NCI-H1930 (cell line): ENCODE data around the gene GPD1.

Source experiments
- DNase-seq, 2 experiments: peaks; one replicate each; lab custom pipeline; 2025; lab: John Stamatoyannopoulos, UW

Gene GPD1

DNA sequence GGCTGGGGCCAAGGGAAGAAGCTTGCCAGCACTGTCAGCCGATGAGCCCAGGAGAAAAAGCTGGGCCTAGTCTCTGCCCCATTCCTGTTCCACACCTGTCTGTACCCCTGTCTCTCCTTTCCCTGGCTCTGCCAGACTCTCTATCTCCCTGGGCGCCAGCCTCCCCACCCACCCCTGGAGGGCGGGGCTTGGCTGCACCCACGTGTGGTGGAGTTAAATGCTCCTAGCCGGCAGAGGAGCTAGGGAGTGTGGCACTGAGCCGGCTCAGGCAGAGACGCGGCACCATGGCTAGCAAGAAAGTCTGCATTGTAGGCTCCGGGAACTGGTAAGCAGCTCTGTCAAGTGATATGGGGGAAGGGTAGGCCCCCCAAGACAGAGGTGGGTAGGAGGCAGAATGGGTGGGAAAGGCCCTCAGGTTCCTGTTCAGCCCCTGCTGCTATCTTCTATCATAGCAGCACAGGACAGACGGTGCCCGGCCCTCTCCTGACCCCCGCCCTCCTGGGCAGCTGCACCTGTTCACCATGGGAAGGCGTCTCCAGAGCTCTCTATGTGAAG lies at the start of gene GPD1:
Gene GPD1, plus strand, starts transcription at position 242 of the 555 bp plus-strand sequence. Its CDS starts 43 bp downstream, at position 285.
- no peak for DNase-seq

DNA sequence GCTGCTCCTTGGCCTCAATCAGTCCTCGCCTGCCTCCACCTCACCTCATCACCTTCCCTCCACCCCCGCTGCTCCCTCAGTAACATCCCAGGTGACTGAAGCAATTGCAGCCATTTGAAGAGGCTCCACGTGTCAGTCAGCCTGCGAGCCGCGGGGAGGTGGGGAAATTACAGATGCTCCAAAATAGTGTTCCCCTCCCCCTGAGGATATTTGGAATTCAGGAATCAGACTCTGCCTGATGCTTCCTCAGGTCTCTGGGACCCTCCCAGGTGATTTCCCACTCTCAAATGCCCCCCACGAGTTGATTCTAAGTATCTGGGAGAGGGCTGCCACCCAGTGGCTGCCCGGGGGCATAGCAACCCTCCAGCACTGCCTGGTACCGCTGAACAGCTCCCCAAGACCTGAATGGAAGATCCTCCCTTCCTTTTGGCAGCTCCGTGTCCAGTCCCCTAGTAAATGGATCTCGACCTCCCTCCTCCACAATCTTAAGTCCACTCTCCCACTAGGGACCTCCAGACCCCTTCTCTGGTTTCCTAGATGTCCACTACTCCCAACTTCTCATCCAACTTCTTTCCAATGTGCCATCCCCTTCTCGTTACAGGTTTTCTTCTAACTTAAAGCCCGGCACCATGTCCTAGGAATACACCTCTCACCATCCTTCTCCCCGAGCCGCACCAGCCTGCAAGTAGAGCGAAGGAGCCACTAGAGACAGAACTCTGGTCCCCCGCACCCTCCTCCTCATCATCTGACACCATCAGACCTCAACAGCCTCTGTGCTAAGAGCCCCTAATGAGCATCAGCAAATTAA lies 47.8 kb upstream of the GPD1 start:
- no peak for DNase-seq

DNA sequence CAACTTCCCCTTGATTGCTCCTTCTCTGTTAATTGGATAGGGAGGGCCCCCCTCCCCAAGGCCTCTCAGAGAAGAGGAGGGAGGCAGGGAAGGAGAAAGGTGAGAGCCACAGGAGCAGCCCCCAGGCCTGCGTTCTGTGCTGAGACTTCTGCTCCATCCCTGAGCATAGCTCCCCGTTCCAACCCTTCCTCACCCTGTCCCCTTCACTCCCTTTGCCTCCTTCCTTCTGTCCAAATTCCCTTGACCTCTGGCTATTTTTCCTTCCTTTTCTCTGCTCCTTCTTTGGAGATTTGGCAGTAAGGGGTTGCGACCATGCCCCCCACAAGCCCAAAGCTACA lies 47.2 kb upstream of the GPD1 start:
- DNase-seq, result no peak

DNA sequence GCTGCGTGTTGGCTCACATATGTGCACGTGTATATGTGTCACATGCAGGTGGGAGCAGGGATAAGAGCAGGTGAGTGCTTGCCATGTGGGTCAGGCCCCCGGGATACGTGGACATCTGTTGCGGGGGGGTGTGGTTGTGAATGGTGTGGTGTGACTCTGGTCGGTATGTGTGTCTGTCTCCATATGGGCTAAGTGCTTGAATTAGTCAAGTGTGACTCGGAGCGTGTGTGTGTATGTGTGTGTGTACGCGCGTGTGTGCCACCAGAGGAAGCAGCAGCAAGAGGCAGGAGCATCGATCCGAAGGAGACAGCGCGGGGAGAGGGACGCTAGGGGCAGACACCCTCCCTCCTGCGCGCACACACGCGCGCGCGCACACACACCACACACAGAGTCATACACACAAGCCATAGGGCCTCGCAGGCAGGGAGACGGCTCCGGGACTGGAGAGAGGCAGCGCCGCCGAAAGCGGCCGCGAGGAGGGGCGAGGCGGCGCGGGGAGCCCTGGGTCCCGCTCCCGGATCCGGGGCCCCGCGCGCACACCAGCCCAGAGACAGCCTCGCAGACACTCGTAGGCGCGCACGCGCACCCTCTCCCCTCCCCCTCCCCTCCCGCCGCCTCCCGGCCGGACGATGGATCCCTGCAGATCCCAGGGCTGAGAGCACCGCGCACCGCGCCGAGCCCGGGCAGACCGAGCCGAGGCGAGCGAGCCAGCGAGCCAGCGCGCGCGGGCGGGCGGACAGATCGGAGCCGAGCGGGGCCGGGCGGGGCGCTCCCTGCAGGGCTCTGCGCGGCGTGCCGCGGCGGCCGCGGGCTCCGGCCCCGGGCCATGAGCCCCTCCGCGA lies 46.6 kb upstream of the GPD1 start, which contains the start of gene ASIC1:
Gene ASIC1, plus strand, starts transcription at position 597 of the 842 bp plus-strand sequence. CDS start 1,171 bp downstream, outside the sequence.
- peak; percentile 31 to 57 for DNase-seq

DNA sequence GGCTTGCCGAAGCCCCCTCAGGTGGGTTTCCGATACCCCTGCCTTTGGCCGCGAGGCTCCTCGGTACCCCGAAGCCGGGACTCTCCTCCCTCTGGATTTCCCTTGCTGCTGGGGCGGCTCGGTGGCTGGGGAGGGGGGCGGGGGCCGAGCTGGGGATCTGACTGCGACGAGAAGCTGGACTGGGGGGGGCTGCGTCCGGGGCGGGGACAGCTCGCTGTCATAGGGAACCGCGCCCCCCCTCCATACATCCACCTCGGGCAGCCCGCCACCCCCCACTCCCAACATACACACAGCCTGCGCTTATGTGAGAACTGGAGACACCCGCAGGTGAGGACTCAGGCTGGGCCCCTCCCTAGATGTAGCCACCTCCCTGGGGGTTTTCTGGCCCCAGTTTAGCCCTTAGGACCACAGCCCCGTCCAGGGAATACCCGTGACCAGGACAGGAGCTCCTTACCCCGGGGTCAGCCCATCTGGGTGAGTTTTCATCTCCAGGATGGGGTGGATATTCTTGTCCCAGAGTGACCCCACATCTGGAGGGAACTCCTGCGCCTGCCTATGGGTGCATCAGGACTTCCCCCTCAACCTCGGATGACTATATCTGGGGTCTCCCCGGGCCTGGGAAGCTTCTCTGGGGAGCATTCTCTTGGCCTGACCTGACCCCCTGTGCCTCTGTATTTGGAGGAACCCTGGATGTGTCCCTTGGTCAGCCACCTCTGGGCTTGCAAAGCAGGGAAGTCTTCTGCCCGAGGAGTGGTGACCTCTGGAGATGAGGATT lies 45.7 kb upstream of the GPD1 start:
- DNase-seq, result no peak

DNA sequence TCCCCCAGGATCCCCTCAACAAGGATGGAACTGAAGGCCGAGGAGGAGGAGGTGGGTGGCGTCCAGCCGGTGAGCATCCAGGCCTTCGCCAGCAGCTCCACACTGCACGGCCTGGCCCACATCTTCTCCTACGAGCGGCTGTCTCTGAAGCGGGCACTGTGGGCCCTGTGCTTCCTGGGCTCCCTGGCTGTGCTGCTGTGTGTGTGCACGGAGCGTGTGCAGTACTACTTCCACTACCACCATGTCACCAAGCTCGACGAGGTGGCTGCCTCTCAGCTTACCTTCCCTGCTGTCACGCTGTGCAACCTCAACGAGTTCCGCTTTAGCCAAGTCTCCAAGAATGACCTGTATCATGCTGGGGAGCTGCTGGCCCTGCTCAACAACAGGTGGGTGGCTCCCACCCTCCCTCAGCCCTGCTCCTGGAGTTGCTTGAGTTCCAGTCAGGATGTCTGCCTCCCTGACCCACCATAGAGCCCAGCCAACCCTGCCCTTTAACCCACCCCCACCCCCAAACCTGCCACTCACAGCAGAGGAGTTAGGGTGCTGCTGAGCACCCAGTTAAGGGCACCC lies 45.0 kb upstream of the GPD1 start:
- no peak for DNase-seq

DNA sequence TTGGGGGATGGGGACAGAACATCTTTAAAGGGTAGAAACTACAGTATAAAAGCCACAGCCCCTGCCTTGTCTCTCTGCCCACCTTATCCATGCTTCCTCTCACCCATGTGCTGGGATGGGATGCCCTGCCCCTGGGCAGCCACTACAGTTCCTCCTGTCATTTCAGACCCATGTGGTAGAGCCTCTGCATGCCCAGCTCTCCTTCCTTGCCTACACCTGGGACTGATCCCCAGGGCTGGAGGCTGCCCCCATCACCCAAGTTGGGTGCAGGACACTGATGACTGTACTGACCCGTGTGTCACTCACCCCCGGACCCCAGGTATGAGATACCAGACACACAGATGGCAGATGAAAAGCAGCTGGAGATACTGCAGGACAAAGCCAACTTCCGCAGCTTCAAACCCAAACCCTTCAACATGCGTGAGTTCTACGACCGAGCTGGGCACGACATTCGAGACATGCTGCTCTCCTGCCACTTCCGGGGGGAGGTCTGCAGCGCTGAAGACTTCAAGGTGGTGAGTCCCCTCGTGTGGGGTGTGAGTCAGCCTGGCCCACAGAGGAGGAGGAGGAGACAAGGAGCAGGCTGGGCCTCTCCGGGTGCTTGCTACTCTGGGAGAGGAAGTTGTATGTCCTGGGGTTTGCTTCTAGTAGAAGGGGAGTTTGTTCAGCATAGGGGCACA lies 44.2 kb upstream of the GPD1 start:
- no peak for DNase-seq

DNA sequence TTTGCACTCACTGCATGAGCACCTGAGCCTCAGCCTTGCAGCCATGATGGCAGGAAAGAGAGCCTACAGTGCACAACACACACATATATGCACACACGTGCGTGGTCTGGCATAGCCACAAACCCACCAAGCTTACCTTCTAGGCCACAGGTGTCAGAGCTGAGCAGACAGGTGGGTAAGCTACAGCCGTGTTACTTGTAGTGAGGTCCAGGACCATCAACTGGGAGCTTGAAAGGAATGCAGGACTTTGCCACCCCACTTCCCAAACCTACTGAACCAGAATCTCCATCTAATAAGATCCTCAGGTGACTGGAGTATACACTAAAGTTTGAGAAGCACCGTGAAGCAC lies 43.7 kb upstream of the GPD1 start:
- DNase-seq, result no peak

DNA sequence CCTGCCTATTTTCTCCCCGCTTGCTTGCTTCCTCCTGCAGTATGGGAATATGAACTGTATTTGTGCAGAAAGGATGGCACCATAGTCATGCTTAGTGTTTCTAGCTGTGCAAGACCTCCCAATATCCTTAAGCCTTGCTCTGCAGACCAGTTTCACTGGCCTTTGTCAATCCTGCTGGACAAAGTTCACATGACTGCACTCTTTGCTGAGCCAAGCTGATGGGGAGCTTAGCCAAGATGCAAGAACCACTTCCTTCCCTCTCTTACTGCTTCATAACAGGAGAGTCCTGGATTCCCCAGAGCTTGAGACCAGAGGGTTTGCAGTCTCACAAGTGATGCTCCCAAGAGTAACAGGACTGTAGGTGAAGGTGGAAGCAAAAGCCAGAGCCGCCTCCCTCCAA lies 42.6 kb upstream of the GPD1 start:
- no peak for DNase-seq

DNA sequence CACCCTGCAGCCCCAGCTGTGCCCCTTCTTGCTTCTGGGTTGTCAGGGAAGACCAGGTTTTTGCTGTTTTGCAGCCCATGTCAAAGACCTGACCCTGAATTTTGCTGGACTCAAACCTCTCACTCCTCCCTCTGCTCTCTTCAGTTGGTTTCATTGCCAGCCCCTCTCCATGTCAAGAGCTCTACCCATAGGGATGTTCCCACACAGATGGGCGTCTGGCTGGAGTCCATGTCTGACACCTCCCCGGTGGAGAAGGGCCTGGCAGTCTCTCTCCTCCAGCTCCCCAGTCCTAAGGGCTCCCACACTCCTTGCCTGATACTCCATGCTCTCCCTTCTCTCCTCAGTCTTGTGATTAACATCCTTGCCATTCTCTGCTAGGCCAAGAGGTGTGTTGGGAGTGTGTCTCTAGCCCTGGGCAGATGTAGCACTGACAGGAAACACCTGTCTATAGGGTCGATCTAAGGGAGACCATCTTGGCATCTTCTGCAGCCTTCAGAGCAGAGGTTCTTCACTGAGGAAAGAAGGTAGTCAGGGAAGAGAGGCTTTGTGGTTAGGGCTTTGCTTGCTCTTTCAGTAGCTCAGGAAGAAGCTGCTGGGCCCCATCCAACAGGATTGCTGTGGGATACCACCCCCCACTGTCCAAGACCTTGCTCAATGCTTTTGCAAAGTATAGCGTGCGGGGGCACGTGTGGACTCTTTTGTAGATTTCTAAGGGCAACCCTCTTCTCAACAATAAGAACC lies 41.7 kb upstream of the GPD1 start:
- no peak for DNase-seq

DNA sequence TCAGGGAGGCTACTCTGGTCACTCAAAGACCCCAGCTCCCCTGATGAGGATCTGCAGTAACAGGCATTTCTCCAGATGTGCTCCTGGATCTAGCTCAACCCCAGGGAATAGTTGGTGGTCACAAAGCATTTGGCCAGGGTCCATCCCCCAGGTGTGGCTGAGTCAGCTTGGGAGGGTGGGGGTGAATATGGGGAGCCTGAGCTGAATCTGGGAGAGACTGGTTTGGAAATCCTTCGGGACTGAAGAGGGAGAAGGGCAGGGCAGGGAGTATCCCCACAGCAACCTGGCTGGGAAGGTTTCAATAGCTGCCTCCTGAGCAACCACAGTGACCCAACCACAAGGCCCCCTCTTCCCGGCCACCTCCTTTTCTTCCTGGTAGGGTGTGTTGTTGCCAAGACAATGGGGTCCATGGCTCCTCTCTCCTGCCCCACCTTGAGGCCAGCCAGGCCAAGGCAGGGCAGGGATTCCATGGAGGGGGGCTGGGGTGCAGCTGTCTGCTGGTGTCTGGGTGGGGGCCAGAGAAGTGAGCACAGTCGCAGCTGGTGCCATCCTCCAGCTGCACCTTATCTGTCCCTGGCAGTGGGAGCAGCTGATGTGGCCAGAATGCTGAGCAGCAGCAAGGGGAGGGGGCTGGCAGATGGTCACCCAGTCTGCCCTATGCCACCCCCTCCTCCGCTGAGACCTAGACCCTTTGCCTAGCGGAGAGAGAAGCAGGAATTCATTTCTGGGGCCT lies 40.9 kb upstream of the GPD1 start:
- DNase-seq, result no peak

DNA sequence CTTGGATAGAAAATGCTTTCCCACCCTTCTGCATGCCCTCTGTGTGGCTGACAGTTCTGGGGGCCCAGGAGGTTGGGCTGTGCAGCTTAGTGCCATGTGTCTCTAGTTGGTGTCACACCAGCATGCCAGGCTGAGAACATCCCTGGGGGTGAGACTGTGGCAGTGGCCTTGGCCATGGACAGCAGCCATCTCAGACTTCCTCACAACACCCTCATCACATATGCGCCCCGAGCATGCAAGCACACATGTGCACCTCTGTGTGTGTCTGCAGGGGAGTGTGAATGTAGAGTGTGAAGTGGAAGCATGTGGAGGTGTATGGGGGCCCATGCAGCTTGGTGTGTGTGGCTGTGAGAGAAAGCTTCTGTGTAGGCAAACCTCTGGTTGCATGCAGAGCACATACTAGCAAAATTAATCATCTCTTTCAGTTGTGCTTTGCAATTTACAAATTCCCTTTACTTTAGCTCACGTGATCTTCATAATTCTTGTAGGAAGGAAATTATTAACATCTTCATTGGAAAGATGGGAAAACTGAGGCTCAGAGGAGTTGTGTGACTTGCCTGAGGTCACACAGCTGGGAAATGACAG lies 38.0 kb upstream of the GPD1 start:
- no peak for DNase-seq

DNA sequence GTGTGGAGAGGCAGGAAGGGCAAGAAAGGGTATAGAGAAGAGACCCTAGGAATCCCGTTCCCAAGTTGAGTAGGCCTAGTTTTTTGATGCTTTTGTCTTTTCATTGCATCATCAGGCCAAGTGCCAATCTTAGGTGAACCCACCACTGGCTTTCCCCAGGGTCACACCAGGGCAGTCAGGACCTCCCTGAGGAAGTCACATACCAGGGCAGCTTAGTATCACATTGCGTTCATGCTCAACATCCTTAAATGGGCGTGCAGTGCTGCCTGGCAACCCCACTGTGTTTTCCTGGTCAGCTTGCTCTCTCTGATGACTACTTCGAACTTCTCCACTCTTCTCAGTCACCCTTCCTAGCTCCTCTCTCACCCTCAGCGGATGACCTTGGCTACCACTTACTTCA lies 37.4 kb upstream of the GPD1 start:
- DNase-seq, result no peak

DNA sequence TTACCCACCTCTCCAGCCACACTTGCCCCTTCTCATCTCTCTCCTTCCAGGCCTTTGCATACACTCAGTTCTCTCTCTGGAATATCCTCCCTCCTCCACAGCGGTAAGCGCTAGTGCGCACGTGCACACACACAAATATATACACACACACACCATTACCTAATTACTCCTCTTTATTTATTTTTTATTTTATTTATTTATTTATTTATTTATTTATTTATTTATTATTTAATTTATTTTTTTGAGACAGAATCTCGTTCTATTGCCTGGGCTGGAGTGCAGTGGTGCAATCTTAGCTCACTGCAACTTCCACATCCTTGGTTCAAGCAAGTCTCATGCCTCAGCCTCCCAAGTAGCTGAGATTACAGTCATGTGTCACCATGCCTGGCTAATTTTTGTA lies 34.7 kb upstream of the GPD1 start:
- DNase-seq, result no peak

DNA sequence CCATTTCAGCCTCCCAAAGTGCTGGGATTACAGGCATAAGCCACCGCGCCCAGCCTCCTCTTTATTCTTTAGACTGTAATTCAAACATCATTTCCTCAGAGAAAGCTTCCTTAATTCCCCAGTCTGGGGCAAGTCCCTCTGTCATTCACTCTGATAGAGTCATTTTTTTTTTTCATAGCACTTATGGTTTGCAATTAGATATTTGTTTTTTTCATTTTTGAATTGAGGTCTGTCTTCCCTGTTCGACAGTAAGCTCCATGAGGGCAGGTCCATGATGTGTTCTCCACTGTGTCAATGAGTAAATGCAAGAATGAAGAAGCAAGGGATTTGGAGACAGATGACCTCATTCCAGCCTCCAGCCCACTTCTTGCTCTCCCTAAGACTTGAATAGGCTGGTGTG lies 34.3 kb upstream of the GPD1 start:
- DNase-seq, result no peak

DNA sequence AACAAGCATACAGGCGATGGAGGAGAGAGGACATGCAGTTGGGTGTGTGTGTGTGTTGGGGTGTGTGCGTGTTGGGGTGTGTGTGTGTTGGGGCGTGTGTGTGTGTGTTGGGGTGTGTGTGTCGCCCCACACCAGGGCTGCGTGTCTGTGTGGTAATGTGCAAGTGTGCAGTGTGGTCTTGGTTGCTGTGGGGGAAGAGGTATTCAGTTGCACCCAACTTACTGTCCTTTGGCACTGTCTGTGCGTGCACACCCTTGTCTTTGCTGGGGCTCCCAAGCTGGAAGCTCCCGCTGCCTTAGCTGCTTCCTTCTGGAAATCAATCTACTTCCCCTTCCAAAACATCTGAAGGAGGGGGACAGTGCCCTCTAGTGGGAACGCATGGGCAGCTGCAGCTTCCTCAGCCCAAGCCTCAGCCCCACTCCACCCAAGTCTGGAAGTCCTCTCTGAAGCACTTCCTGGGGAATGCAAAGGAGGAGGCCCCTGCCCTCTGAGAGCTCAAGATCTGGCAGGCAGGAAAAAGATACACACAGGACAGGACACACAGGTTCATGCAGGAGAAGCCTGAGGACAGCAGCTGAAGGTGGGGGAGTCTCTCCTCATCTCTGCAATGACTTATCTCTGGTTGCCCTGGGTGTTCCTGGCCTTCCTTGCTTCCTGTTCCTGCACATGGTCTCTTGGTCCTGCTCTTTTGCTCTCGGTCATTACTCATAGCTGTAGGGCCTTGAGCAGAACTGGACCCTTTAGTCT lies 33.3 kb upstream of the GPD1 start:
- DNase-seq, result peak; percentile 20 to 46

DNA sequence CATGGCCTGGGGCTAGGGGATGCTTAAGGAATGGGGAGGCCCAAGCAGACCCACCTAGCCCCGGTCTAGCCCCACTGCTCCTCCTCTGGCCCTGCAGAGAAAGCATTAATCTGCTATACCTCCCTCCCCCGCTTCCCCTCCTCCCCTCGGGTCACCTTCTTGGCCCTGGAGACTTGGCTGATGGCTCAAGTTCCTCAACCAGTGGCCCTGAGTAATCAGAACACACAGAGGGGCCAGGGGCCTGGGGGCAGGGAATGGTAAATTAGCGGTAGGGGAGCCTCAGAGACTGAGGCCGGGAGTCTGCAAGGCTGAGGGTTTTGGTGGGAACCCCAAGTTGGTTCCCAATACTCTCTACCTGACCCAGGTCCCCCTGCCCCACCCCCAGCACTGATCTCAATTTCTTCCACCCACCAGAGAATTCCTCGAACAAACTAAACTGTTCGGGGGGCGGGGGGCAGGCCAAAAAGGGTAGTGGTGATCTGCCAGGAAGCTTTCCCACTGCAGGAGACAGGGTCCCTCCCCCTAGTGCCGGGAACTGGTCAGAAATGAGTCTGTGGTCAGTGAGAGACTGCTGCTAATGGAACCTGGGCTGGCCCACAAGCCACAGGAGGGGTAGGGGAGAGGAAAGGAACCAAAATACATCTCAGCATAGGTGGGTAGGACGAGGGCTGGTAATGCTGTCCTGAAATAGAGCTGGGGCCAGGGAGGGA lies 31.5 kb upstream of the GPD1 start:
- DNase-seq, result no peak

DNA sequence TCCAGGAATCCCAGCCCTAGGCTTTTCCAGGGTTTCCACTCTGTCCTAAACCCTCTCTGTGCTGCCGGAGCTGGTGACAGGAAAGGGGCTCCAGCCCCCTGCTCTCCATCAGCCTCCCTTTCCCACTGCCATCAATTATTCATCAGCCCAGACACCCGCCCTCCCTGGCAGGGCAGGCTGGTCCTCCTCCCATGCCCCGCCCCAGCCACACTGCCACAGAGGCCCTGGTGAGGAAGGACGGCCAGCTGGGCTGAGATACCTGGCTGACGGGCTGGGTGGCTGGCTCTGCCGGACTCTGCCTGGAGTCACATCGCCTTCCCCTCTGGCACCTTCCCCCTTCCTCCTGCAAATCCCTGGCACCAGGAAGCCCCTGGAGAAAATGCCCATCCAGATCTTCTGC lies 30.6 kb upstream of the GPD1 start:
- no peak for DNase-seq
